Fibroblast of pulmonary artery (primary cell): ENCODE data around the gene SMIM44.
"Not testable (repeated sequence)": the region's sequence is repeated elsewhere in the genome, so short reads cannot be mapped to it uniquely, and the experiment has no call there.

Source experiments
- DNase-seq: peaks from one replicate; pipeline ENCODE4 v3.0.0-alpha.2; 2010; ENCODE audit warnings: low read depth
- H3K4me3 ChIP-seq: replicated peaks from 2 replicates; pipeline ENCODE4 v1.5.1; 2011; ENCODE audit warnings: low read depth, mild to moderate bottlenecking, control low read depth, low read length, moderate library complexity
- CTCF ChIP-seq: IDR thresholded peaks from 2 replicates; pipeline ENCODE4 v1.5.1; 2011; ENCODE audit warnings: mild to moderate bottlenecking, control low read depth, low read length, inconsistent platforms; ENCODE audit errors: missing control alignments

SMIM44 gene

GRCh38 chr19:3448616-3449334 is 34.5 kb downstream of the SMIM44 start:
- no peak overlapping the region for H3K4me3 ChIP-seq
- TF ChIP-seq CTCF = no peak
- DNase-seq = no peak

GRCh38 chr19:3446657-3447056 is 36.6 kb downstream of the SMIM44 start:
- DNase-seq, H3K4me3 ChIP-seq: not testable (repeated sequence)

GRCh38 chr19:3444695-3445234 is 38.5 kb downstream of the SMIM44 start:
- no peak for DNase-seq
- no peak overlapping the region for H3K4me3 ChIP-seq
- no peak for TF ChIP-seq CTCF

GRCh38 chr19:3443840-3444694 is 39.2 kb downstream of the SMIM44 start:
- DNase-seq = peak; percentile 50
- no peak overlapping the region for H3K4me3 ChIP-seq
- no peak for TF ChIP-seq CTCF

GRCh38 chr19:3442487-3443071 is 40.7 kb downstream of the SMIM44 start:
- no peak overlapping the region for H3K4me3 ChIP-seq
- no peak for DNase-seq
- TF ChIP-seq CTCF = no peak

- no peak for TF ChIP-seq CTCF
- no peak overlapping the region for H3K4me3 ChIP-seq
- no peak for DNase-seq
Measured at GRCh38 chr19:3441986-3442329, 41.3 kb downstream of the SMIM44 start.
